Tibial nerve (tissue), 4 donors: Measurements from ENCODE around the gene PHYKPL. TPM values are rescaled to one million over a fixed set of nuclear protein-coding genes. Genes with fewer than 3 reads are reported as not detected.

Experiments used
- DNase-seq, 2 donors: peaks; one replicate each; pipeline ENCODE4 v3.0.0-alpha.2; 2019; ENCODE audit warnings: low spot score in 2 of 2
- H3K27ac ChIP-seq, 4 donors: fragments of 200-600 bp; sonication (generic) in 3 of 4; one replicate each; pipeline ENCODE4 v1.5.1; 2017 to 2019; ENCODE audit warnings: mild to moderate bottlenecking in 1 of 4
- H3K27me3 ChIP-seq, 2 donors: fragments of 200-600 bp; sonication (generic) in 1 of 2; one replicate each; pipeline versions ENCODE4 v1.5.1 to v1.6.0; 2017 to 2019
- H3K36me3 ChIP-seq, 3 donors: fragments of 200-600 bp; sonication (generic); one replicate each; pipeline ENCODE4 v1.5.1; 2018 to 2019
- H3K4me1 ChIP-seq, 4 donors: fragments of 200-600 bp; sonication (generic) in 3 of 4; one replicate each; pipeline ENCODE4 v1.5.1; 2017 to 2019
- H3K4me3 ChIP-seq, 4 donors: fragments of 200-600 bp; sonication (generic) in 3 of 4; one replicate each; pipeline ENCODE4 v1.5.1; 2017 to 2019; ENCODE audit warnings: mild to moderate bottlenecking in 1 of 4, moderate library complexity in 1 of 4
- H3K9me3 ChIP-seq, 4 donors: fragments of 200-600 bp; sonication (generic) in 3 of 4; one replicate each; pipeline ENCODE4 v1.5.1; 2017 to 2019
- CTCF ChIP-seq, 5 experiments: fragments of 200-600 bp in 3 of 5; fragments of 450-650 bp in 2 of 5; sonication (generic) in 3 of 5; IDR thresholded peaks; one replicate each; pipeline ENCODE4 v1.5.1; 2016 to 2019; ENCODE audit warnings: antibody characterized with exemption in 5 of 5, mild to moderate bottlenecking in 3 of 5, moderate library complexity in 2 of 5
- EP300 ChIP-seq, 2 donors: sonication (generic); formaldehyde crosslinking; IDR thresholded peaks; one replicate each; pipeline ENCODE4 v1.6.1; 2017; ENCODE audit warnings: antibody characterized with exemption in 2 of 2, mild to moderate bottlenecking in 1 of 2
- POLR2A ChIP-seq, 2 donors: fragments of 450-650 bp; IDR thresholded peaks; one replicate each; pipeline ENCODE4 v1.6.1; 2017; ENCODE audit warnings: antibody characterized with exemption in 2 of 2, mild to moderate bottlenecking in 2 of 2, moderate library complexity in 2 of 2
- WGBS, 2 donors: methylation state at CpG; one replicate each; pipeline ENCODE4 v1.1.5; 2018; 5-methylcytosine and 5-hydroxymethylcytosine counted together
- total RNA-seq, 4 donors: library from RNA; depleted of rRNA; stranded (reverse); fragments of >200 nt; gene quantifications; one replicate each; pipeline ENCODE4 v1.1.0, GENCODE V29; 2016

PHYKPL gene
- total RNA-seq, 4 donors from 2014 or later = 77.2 to 121 (median 97.1) TPM

GRCh38 chr5:178277346-178277745 lies 44.7 kb upstream of the PHYKPL start:
- Histone ChIP-seq H3K4me3 (no peak overlapping the region), H3K27ac (no peak overlapping the region), H3K36me3 (no peaks in the 10 kb centered on the region), H3K27me3 (peaks cover 0 to 3% of the 10 kb centered on the region in 2 donors), H3K9me3 (peaks cover 0 to 9% (median 0%) of the 10 kb centered on the region in 4 donors), H3K4me1 (peaks cover 0 to 13% (median 6%) of the 10 kb centered on the region in 4 donors)
- no peak for DNase-seq
- TF ChIP-seq CTCF (IDR thresholded peaks at IDR 0.05) (no peak), POLR2A (IDR thresholded peaks at IDR 0.05) (no peak), EP300 (IDR thresholded peaks at IDR 0.05) (no peak)
- WGBS, 2 donors = 84 to 86% methylated on average over 9 of the region's 9 CpGs

- Histone ChIP-seq H3K4me1 (peaks cover 0 to 7% (median 3%) of the 10 kb centered on the region in 4 donors), H3K9me3 (peaks cover 0 to 9% (median 0%) of the 10 kb centered on the region in 4 donors), H3K27ac (no peak overlapping the region), H3K27me3 (peaks cover 0 to 3% of the 10 kb centered on the region in 2 donors), H3K4me3 (no peak overlapping the region), H3K36me3 (no peaks in the 10 kb centered on the region)
- WGBS, 2 donors = 72 to 73% methylated on average over 20 of the region's 20 CpGs
- no peak for DNase-seq
- no peak for TF ChIP-seq EP300 (IDR thresholded peaks at IDR 0.05)
Observed at GRCh38 chr5:178274781-178275537, 42.4 kb upstream of the PHYKPL start.

GRCh38 chr5:178273665-178274541 lies 41.3 kb upstream of the PHYKPL start:
- Histone ChIP-seq H3K9me3 (peaks cover 0 to 9% (median 0%) of the 10 kb centered on the region in 4 donors), H3K4me3 (no peak overlapping the region), H3K4me1 (peaks cover 0 to 3% (median 0%) of the 10 kb centered on the region in 4 donors), H3K36me3 (no peaks in the 10 kb centered on the region), H3K27me3 (peaks cover 0 to 3% of the 10 kb centered on the region in 2 donors), H3K27ac (no peak overlapping the region)
- 64 to 70% methylated on average over 12 to 13 of the region's 14 CpGs for WGBS, 2 donors
- TF ChIP-seq CTCF (IDR thresholded peaks at IDR 0.05) = no peak
- no peak for TF ChIP-seq EP300 (IDR thresholded peaks at IDR 0.05)
- TF ChIP-seq POLR2A (IDR thresholded peaks at IDR 0.05) = no peak
- no peak for DNase-seq

GRCh38 chr5:178273041-178273440 lies 40.4 kb upstream of the PHYKPL start:
- H3K9me3 ChIP-seq = peaks cover 0 to 9% (median 0%) of the 10 kb centered on the region in 4 donors
- H3K27ac ChIP-seq = no peak overlapping the region
- H3K4me1 ChIP-seq = peaks cover 0 to 3% (median 0%) of the 10 kb centered on the region in 4 donors
- H3K4me3 ChIP-seq = no peak overlapping the region
- DNase-seq = no peak
- WGBS, 2 donors = 84 to 93% methylated on average over 8 to 15 of the region's 15 CpGs
- H3K36me3 ChIP-seq = no peaks in the 10 kb centered on the region
- peaks cover 0 to 3% of the 10 kb centered on the region in 2 donors for H3K27me3 ChIP-seq
- no peak for TF ChIP-seq EP300 (IDR thresholded peaks at IDR 0.05)
- TF ChIP-seq POLR2A (IDR thresholded peaks at IDR 0.05) = no peak
- TF ChIP-seq CTCF (IDR thresholded peaks at IDR 0.05) = no peak

- WGBS, 2 donors = 85 to 86% methylated on average over 8 to 9 of the region's 9 CpGs
Observed at GRCh38 chr5:178272591-178272990, 40.0 kb upstream of the PHYKPL start.

More at GRCh38 chr5:178272591-178272990, 40.0 kb upstream of the PHYKPL start:
- H3K9me3 ChIP-seq = peaks cover 0 to 9% (median 0%) of the 10 kb centered on the region in 4 donors
- peaks cover 0 to 3% (median 0%) of the 10 kb centered on the region in 4 donors for H3K4me1 ChIP-seq
- H3K4me3 ChIP-seq = no peak overlapping the region
- no peaks in the 10 kb centered on the region for H3K36me3 ChIP-seq
- no peak overlapping the region for H3K27ac ChIP-seq
- no peak for DNase-seq
- H3K27me3 ChIP-seq = peaks cover 0 to 3% of the 10 kb centered on the region in 2 donors
- no peak for TF ChIP-seq POLR2A (IDR thresholded peaks at IDR 0.05)
- no peak for TF ChIP-seq CTCF (IDR thresholded peaks at IDR 0.05)
- TF ChIP-seq EP300 (IDR thresholded peaks at IDR 0.05) = no peak
